Tibial nerve (tissue), 3 donors: Measurements from ENCODE around the gene KIF3C.

Source experiments
- POLR2A ChIP-seq, 2 donors: fragments of 450-650 bp; IDR thresholded peaks; one replicate each; pipeline ENCODE4 v1.6.1; 2017; ENCODE audit warnings: antibody characterized with exemption in 2 of 2, mild to moderate bottlenecking in 2 of 2, moderate library complexity in 2 of 2
- TF ChIP-seq, protein P1 (sequence below), 5 experiments: fragments of 200-600 bp in 3 of 5; fragments of 450-650 bp in 2 of 5; sonication (generic) in 3 of 5; IDR thresholded peaks; one replicate each; pipeline ENCODE4 v1.5.1; 2016 to 2019; ENCODE audit warnings: antibody characterized with exemption in 5 of 5, mild to moderate bottlenecking in 3 of 5, moderate library complexity in 2 of 5

GRCh38 chr2:25920786-25921415 is 61.4 kb downstream of the KIF3C start:
- TF ChIP-seq, protein P1, sequence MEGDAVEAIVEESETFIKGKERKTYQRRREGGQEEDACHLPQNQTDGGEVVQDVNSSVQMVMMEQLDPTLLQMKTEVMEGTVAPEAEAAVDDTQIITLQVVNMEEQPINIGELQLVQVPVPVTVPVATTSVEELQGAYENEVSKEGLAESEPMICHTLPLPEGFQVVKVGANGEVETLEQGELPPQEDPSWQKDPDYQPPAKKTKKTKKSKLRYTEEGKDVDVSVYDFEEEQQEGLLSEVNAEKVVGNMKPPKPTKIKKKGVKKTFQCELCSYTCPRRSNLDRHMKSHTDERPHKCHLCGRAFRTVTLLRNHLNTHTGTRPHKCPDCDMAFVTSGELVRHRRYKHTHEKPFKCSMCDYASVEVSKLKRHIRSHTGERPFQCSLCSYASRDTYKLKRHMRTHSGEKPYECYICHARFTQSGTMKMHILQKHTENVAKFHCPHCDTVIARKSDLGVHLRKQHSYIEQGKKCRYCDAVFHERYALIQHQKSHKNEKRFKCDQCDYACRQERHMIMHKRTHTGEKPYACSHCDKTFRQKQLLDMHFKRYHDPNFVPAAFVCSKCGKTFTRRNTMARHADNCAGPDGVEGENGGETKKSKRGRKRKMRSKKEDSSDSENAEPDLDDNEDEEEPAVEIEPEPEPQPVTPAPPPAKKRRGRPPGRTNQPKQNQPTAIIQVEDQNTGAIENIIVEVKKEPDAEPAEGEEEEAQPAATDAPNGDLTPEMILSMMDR (IDR thresholded peaks at IDR 0.05), result no peak
- TF ChIP-seq POLR2A (IDR thresholded peaks at IDR 0.05), result no peak
